ENCODE results near the gene UNK.
"Not testable (repeated sequence)": the region's sequence is repeated elsewhere in the genome, so short reads cannot be mapped to it uniquely, and the experiment has no call there.

UNK gene

DNA sequence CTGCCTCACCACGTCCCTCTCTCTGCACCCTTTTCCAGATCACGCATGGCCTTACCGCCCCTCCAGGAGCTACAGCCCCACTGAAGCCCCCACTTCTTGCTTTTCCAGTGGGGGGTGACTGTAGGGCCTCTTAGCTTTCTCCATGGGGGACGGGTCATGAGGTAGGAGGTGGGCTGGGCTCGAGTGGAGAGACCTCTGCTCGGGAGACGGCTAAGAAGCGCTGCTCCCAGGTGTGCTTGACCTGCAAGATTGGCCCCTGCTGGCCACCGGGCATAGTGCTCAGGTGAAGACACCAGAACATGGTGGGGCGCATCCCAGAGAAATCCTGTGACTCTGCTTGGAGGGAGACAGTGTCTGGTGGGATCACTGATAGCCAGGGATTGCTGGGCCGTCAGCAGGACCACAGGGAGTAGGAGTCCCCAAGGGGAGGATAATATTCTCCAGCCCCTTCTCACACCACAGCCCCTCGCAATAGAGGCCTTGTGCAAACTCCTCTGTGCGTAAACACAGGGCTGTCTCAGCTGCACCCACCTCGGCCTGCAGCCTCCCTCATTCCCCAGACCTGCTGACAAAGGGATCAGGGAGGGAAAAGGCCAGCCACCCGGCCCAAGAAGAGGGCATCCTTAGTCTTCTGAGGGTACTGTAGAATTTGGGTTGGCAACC is 10.7 kb upstream of the UNK start:
- FAIRE-seq, result no peak

DNA sequence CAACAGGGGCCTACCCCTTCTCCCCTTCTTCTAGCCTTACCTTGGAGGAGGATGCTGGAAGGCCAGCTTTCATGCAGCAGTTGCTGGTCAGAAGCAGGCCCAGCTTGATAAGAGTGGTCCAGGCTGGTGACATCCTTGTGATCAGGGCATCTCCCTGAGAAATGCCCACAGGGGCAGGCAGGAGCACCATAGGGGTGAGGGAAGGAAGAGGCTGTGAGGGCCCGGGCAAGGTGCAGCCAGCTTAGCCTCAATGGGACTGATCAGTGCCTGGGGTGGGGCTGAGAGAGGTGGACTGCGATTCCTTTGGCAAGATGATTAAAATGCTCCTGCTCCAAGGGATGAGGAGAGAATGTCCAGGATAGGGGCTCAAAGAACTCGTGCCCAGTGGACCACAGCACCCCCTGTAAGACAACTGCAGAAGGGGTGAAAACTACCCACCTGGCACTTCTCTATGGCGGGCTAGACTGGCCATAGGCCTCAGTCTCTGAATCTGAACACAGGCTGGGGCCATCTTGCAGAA is 10.1 kb upstream of the UNK start:
- no peak for FAIRE-seq

DNA sequence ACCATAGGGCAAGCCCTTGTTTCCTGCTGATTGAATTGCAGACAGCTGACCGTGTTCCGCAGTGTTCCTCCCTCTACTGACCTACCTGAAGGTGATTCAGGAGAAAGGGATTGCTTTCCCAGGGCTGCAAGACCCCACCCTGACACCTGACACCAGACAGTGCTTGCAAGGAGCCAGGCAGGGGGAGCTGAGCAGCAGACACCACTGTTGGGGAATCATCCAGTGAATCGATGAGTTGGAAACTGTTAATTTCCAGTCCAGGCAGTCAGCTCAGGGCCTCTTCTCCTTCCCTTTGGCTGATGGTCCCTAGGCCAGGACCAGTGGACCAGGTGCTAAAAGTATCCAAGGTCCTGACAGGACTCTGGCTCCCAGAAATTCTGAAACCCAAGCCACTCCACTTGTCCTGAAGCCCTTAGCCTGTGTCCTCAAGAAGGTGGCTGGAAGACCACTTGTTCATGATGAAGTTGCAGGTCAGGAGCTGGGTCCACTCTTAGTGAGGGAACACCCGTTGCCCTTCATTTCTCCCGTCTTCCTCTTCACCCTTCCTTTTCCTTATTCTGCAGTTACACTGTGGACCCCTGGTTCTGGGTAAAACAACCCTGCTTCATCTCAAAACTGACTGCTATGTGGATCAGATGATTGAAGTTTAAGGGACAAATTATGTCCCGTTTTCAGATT is 9.5 kb upstream of the UNK start:
- FAIRE-seq, result no peak

DNA sequence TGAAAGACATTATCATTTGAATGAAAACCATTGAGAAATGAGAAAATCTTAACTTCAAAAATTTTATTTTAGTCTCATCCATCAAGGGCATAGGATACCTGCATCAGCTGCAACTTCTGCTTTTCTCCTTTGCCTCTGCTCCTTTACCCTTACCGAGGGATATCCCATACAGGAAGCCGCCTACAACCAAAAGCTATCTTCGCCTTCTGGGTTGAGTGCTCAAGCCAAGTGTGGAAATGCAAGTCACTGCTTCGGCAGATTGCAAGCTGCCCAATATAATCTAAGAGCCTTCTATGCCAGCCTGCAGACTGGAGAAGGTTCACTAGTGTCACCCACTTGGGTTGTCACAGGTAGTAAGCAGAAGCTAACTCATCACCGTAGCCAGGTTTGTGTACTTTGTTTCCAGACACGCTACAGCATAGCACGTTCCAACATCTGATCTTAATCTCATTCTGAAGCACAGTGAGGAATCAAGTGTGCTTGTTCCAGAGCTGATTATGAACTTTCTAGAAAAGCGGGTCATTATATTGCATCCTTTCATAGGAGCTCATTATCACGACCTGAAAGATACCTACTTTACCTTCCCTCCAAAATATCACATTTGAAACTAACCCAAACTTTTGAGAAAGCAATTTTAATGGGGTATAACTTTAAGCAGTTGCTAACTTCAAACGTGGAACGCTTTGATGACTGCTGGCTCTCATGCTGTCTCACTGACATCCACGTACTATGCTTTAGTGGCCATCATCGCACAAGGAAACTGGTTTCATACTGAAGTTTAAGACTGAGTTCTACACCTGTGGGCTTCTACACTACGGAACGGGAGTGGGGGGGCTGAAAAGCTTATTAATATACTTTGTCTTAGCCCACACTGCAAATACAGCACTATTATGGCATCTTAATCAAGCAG is 8.0 kb upstream of the UNK start:
- no peak for FAIRE-seq

DNA sequence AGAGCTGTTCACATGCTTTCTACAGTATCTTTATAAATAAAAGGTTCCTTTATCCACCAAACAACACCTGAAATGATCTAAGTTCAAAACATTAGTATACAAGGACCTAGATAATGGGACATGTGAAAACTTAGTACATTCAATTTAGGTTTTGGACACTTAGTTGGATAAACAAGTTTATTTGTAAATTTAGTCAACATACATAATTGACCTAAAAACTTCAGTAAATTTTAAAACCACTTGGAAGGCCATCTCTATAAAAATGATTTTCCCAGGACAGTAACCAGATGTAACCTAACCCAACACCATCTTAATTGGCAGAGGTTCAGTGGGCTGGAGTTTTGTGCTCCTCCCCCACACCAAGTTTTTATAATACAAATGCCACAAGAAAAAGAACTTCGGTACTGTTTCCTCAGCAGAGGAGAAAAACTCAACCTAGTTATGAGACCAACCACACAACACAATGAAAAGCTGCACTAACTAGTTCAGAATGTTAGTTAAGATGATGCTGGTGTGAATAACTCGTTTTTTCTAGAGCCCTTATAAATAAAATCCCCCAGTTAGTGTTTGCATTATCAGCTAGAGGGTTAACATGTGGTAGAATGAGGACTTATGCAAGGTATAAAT is 7.2 kb upstream of the UNK start:
- no peak for FAIRE-seq

DNA sequence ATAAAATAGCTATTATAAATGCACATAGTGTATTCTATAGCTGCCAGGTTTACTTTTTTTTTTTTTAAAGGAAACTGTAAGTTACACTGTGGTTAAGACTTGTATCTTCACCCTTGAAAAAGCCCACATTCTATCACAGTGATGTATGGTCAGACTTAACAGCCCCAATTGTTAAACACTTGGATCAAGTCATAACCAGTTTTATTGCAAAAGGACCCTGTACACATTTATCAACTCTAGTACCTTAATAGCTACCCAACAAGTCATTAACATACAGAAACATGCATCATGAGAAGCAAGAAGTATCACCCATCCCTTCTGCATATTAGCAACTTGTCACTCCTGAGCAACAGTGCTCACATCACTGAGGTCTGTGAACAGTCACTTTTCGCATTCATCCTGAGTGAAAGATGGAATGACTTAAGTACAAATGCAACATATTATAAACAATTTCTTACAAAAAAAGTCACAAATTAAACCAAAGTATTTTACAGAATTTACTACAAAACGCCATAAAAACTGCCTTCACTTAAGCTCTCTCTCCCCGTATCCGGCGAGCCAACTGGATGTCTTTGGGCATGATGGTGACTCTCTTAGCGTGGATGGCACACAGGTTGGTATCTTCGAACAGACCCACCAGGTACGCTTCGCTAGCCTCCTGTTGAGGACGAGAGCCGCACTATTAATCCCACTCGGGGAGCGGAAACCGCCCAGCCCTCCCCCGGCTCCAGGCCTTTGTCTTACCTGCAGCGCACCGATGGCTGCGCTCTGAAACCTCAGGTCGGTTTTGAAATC is 6.3 kb upstream of the UNK start:
- FAIRE-seq, result not testable (repeated sequence)

DNA sequence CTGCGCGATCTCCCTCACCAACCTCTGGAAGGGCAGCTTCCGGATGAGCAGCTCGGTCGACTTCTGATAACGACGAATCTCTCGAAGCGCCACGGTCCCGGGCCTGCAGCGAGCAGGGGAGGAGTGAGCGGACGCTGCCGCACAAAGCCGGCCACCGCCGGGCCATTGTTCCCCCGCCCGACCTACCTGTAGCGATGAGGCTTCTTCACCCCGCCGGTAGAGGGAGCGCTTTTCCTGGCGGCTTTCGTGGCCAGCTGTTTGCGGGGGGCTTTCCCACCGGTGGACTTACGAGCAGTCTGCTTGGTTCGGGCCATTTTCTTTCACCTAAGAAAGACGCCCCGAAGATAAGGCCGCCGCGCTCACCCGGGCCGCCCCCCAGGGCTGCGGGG is 5.8 kb upstream of the UNK start:
- no peak for FAIRE-seq

DNA sequence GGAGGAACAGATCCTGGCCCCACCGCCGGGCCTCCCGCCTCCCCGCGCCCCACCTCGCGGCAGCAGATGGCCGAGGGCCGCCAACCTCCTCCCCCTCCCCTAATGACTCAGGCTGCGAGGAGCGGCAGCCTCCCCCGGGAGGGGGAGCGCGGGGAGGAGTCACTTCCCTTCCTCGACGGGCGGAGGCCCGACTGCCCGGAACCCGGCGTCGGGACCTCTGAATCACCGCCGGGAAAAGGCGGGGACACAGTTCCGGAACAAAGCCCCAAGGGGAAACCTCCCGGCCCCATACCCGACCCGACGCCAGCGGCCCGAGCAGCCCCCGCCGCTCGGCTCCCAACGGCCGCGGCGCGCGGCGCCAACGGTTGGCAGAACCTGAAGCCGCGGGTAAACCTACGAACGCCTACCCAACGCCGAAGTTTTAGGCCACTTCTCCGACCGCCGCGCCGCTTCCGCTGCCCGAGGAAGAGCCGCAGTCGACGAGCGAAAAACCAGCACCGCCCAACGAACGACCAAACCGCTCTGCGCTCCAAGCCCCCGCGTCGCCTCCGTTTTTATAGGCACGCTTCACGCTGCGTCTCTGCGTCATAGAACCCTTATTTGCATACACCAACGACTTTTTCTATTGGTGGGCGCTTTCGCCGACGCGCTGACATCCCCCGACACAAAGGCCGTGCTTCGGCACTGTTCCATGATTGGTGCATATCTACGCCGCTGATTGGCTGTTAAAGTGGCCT is 5.2 kb upstream of the UNK start:
- peak; percentile 97 for FAIRE-seq

DNA sequence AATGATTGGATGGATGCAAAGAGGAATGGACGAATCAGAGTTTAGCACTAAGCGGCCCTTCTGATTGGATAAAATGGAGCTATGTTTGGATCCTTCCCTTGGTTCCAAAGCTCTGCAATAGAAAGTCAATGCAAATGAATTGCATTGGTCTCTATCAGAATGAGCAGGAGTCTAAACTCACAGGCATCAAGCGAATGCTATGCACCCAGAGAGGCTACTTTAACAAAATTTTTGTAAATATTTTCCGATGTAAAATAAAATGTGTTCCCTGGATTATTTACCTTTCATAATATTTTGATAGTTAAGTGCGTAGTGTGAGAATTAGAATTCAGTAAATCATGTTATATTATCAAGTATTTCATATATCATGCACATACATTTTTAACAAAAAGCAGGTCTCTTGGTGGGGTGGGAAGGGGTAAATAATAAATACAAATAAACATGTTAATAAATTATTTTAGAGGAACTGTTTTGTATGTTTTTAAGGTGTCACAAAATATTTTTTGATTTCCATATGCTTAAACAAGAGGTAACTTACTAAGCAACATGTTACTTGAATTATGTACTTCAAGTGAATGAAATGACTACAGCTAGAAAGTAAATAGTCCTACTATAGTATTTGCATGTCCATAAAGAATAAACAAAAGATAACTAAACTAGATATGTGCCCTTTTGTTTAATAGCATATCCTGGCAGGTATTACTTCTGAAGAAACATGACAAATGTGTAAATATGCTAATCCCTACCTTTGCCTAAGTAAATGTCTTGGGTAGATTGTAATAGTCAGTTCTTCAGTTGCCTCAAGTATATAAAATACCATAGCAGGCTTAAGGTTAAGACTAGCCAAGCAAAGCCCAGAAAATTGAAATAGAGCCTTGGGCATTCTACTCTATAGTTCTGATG is 4.4 kb upstream of the UNK start:
- no peak for FAIRE-seq

DNA sequence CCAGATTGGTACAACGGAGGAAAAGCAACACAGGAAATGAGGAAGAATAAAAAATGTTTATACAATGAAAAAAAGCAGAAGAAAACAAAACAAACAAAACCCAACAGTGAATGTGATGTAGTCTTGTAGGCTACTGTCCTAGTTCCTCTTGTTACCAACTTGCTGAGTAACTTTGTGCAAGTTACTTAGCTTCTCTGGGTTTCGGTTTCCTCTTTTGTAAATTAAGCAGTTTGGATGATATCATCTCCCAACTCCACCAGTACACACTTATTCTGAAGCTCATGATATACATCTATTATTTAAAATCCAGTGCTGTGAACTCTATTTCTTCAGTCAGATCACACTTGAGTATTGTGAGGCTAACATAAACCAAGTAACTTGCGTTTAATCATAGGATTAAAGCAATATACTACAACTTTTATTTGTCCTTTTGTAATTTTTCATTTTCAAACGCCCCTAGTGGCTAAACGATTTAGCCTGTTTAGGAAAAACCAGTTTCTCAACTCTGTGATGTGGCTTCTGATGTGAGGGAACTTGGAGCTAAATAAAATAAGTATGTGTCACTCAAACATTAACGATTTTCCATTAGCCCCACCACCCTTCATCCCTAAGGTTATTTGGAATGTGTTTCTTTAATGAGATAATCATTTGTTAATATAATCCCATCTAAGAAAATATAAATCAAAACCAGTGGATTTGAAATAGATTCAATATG is 1.4 kb upstream of the UNK start:
- FAIRE-seq, result no peak

DNA sequence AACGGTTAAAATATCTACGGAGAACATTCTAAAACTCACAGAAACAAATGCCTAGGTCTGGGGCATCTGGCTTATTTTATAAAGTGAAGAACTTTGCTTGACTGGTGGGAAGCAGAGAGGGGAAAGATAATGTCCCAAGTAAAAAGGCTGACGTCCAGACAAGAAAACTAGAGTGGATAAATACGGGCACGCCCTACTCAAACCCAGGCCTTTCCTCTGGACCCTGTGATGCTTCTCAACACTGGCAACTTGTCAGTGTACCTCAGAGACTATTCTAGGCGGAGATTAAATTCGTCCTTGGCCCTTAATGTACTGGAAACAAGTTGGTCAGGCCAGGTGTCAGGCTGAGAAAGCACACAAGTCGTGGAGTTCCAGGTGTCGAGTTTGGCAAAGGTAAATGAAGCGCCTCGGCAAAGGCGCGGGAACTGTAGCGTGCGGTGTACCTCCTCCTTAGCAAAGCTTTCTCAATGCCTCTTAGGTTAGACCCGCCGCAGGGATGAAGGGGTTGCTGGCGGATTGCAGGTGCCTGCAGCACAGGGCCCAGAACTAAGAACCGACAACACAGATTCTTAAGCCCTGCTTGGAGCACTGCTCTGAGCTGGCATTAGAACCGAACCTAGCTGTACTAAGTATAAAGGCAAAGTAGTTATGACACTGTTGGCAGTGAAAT is 668 bp upstream of the UNK start:
- no peak for FAIRE-seq

DNA sequence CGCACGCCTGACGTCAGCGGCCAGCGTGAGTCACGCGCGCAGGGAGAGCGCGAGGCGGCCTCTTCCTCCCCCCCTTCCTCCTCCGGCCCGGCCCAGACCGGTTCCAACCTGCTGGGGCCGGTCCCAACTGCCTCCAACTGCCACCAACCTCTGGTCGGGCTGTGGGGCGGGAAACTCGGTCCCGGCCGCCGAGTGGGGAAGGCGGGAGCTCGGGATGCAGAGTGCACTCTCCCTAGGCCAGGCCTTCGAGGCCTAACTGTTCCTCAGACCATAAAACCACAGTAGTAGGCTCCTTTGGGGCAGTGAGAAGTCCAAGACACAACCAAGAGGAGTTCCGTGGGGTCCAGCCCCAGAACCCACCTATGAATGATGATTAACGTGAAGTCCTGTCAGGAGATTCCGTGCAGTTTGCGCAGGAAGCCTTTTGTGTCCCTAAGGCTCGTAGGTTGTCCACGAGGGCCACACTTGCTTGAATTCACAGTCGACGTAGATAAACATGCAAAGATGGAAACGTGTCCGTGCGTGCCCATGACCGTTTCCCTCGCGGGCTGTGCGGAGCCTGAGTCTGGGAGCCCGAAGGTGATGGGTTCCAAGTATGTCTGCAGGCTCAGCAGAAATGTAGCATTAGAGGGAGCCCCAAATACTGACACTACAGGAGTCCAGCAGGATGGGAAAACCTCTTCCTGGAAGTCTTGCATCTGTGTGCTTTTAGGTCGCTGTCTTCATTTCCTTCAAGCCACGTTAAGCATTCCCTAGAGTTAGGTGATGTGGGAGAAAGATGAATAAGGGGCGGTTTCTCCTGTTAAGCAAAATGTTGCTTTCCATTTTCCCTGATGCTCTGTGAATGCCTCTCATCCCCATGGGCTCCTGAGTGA is 647 bp downstream of the UNK start:
- FAIRE-seq, result no peak

DNA sequence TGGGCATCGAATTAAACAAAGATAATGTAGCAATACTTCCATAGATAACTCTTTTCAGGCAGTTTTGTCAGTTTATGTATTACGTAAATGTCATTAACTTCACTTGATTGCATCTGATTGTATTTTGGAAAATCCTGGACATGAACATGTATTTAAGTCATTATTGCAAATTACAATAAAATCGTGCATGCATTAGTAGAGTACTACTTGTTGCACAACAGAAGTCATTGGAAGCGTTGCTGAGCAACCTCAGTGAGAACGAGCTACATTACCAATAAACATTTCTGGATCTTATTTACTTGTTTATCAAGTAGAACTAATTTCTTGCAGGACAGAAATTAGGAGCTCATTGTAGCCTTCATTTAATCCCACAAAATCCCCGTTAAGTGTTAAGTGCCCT is 6.6 kb downstream of the UNK start:
- no peak for FAIRE-seq

DNA sequence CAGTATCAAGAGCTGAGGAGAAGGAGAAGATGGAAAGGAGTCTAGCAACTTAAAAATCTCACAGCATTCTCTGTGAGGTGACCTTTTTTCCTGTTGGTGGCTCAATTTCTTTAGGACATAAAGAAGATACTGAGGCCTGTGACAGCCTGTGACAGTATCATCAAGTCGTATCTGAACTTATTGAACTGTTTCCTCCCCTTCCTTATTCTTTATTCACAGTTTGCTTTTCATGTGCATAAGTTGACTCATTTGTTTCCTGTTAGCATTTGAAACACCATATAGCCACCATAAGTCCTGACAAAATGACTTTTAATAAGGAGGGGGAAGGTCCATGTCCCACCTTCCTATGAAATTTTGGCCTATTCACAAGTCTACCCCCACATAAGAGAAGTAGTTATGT is 8.9 kb downstream of the UNK start:
- no peak for FAIRE-seq

DNA sequence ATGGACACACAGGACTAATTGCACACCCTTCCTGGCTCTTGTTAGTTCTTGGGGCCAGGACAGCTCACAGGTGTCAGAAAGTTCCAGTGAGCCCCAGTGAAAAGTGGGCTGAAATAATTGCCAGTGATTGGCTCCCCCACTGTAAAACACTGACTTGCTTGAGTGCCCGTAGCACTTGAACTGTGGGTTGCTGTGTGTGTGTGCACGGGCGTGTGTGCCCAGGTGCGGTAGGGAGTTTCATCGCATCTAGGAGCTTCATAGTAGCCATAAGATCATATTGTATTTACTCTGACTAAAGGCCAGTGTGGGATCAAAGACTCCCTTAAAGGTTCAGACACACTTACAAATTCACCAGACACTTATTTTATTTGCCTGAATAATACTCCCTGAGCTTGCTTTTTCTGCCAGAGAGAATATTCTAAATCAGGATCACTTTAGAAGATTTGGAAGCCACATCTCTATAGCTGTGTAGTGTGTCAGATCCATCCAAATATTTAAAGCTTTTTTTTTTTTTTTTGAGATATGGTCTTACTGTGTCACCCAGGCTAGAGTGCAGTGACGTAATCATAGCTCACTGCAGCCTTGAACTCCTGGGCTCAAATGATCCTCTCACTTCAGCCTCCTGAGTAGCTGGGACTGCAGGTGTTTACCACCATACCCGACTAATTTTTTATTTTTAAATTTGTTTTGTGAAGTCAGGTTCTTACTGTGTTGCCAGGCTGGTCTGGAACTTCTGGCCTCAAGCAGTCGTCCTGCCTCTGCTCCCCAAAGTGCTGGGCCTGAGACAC is 11.4 kb downstream of the UNK start:
- no peak for FAIRE-seq

DNA sequence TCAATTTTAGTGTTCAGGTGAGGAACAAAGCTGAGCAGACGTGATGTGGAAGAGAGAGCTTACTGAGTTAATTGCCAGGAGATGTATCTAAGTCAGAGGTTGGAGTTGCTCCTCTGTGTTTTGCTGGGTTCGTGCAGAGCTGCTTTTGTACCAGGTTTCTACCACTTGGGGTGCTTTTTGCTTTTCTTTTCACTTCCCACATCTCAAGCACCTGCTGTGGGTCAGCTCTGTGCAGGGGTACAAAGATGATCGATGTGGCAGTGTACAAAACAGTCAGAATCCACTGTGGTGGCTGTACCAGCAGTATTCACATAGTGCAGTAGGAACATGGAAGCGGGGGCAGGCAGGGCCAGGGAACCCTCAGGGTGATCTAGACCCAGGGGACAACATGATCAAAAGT is 14.8 kb downstream of the UNK start:
- FAIRE-seq, result no peak

DNA sequence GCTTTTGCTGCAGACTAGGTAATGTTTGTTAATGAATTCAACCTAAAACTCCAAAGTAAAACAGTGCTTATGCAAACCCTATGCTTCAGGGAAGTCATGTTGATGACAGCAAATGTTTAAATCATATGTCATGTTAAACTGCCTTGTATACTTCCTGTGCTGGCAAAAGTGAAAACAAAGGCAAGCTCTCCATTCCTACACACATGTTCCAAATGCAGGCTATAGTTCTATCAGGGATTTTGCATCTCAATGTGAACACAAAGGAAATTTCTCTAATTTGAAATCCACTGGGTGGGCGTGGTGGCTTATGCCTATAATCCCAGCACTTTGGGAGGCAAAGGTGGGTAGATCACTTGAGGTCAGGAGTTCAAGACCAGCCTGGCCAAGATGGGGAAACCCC is 19.3 kb downstream of the UNK start:
- no peak for FAIRE-seq
